Measurements from ENCODE around the gene SMARCE1.

DNA sequence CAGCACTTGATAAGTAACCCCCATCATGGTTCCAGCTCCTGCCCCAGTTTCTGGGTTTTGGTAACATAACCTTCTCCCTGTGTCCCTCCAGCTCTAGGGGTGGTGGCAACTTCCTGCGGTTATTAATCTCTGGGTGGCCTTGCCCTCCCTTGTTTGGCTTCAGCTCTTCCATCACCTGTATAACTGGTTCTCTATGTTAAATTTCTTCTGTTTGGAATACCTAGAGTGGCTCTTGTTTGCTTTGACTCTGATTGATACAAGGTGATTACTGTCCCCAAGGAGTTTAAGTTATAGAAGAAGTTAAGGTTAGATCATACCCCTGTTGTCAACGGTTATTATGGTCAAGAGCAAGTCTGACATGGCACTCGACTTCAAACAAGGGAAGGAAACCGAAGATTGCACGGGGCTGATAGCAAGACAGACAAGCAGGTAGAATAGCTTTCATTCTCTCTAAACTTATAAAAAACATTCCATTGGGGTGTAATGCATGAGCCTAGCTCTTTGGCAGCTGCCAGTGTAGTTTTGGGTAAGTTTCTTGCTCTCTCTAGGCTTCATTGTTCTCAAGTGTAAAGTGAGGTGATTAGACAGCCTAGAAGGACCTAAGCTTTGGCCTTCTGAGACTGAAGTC lies 71.4 kb downstream of the SMARCE1 start:
- TF ChIP-seq CTCF (IDR thresholded peaks at IDR 0.05) (no peak), POLR2A (IDR thresholded peaks at IDR 0.05) (no peak)
